WTC11 (cell line): Measurements from ENCODE around the gene SMAD5. TPM values are rescaled to one million over a fixed set of nuclear protein-coding genes. Genes with fewer than 3 reads are reported as not detected.

ENCODE experiments used
- ATAC-seq: fragments of 200-7000 bp; cut with Tn5 transposase; 2 replicates; pipeline ENCODE4 v1.10.0; 2021; ENCODE audit warnings: mild to moderate bottlenecking, moderate library complexity
- CTCF ChIA-PET: fragments of 300-600 bp; sonication (Branson Sonifier 250); formaldehyde crosslinking; loops from one replicate; lab custom pipeline; 2021; ENCODE audit warnings: antibody characterized with exemption; lab: Charles Lee
- POLR2A ChIA-PET: fragments of 350-600 bp; sonication (Branson Sonifier 250); formaldehyde crosslinking; loops from one replicate; lab custom pipeline; 2021; ENCODE audit warnings: antibody characterized with exemption; lab: Charles Lee
- DNase-seq: peaks from one replicate; pipeline ENCODE4 v3.0.0; 2021; ENCODE audit warnings: low spot score
- H3K27ac Mint-ChIP-seq: 2 replicates; pipeline ENCODE4 v1.8.0; 2021; ENCODE audit warnings: mixed read lengths
- H3K27me3 Mint-ChIP-seq: 2 replicates; pipeline ENCODE4 v1.8.0; 2021; ENCODE audit warnings: low read depth, mild to moderate bottlenecking, moderate library complexity, mixed read lengths
- H3K36me3 Mint-ChIP-seq: 2 replicates; pipeline ENCODE4 v1.8.0; 2021; ENCODE audit warnings: mixed read lengths
- H3K4me1 Mint-ChIP-seq: 2 replicates; pipeline ENCODE4 v1.8.0; 2022; ENCODE audit warnings: mixed read lengths
- H3K4me3 Mint-ChIP-seq: 2 replicates; pipeline ENCODE4 v1.8.0; 2021; ENCODE audit warnings: mild to moderate bottlenecking, moderate library complexity, mixed read lengths
- H3K9me3 Mint-ChIP-seq: 2 replicates; pipeline ENCODE4 v1.8.0; 2021; ENCODE audit warnings: mixed read lengths
- CREB1 ChIP-seq: sonication (generic); formaldehyde crosslinking; IDR thresholded peaks from 2 replicates; pipeline ENCODE4 v1.8.0; 2023; ENCODE audit warnings: mild to moderate bottlenecking, missing genetic modification reagents
- CREM ChIP-seq: sonication (generic); formaldehyde crosslinking; IDR thresholded peaks from 2 replicates; pipeline ENCODE4 v1.8.1; 2022; ENCODE audit warnings: mild to moderate bottlenecking, missing genetic modification reagents, moderate library complexity
- ESRRA ChIP-seq: sonication (generic); formaldehyde crosslinking; IDR thresholded peaks from 2 replicates; pipeline ENCODE4 v1.8.1; 2022; ENCODE audit warnings: mild to moderate bottlenecking, missing genetic modification reagents, borderline replicate concordance
- FOXK1 ChIP-seq: sonication (generic); formaldehyde crosslinking; IDR thresholded peaks from 2 replicates; pipeline ENCODE4 v1.8.0; 2022; ENCODE audit warnings: mild to moderate bottlenecking, moderate library complexity, missing genetic modification reagents
- IRF2 ChIP-seq: sonication (generic); formaldehyde crosslinking; IDR thresholded peaks from 2 replicates; pipeline ENCODE4 v1.8.0; 2022; ENCODE audit warnings: low read depth, missing genetic modification reagents, borderline replicate concordance
- PRRX2 ChIP-seq: fragments of 250-450 bp; sonication (Bioruptor Pico); IDR thresholded peaks from 2 replicates; pipeline ENCODE4 v1.8.0; 2021; ENCODE audit warnings: mild to moderate bottlenecking
- RORB ChIP-seq: fragments of 250-450 bp; sonication (Bioruptor Pico); IDR thresholded peaks from 2 replicates; pipeline ENCODE4 v1.9.0; 2021; ENCODE audit warnings: mild to moderate bottlenecking
- SMAD4 ChIP-seq: sonication (generic); formaldehyde crosslinking; IDR thresholded peaks from 2 replicates; pipeline ENCODE4 v1.8.0; 2022; ENCODE audit warnings: mild to moderate bottlenecking, missing genetic modification reagents
- total RNA-seq: library from RNA; stranded (reverse); gene quantifications from 3 replicates; pipeline ENCODE4 v1.2.3, GENCODE V29; 2021
- TF ChIP-seq, protein P1 (sequence below): sonication (generic); formaldehyde crosslinking; IDR thresholded peaks from 2 replicates; pipeline ENCODE4 v1.8.1; 2022; ENCODE audit warnings: low read depth, mild to moderate bottlenecking, moderate library complexity, missing genetic modification reagents, borderline replicate concordance
- TF ChIP-seq, protein P2 (sequence below): sonication (generic); formaldehyde crosslinking; IDR thresholded peaks from 2 replicates; pipeline ENCODE4 v1.8.1; 2023; ENCODE audit warnings: mild to moderate bottlenecking, missing genetic modification reagents
- TF ChIP-seq, protein P3 (sequence below): sonication (generic); formaldehyde crosslinking; IDR thresholded peaks from 2 replicates; pipeline ENCODE4 v1.8.0; 2022; ENCODE audit warnings: mild to moderate bottlenecking, missing genetic modification reagents
- TF ChIP-seq, protein P4 (sequence below): fragments of 250-450 bp; sonication (Bioruptor Pico); IDR thresholded peaks from 2 replicates; pipeline ENCODE4 v1.9.0; 2021; ENCODE audit warnings: mild to moderate bottlenecking
- TF ChIP-seq, protein P5 (sequence below): sonication (generic); formaldehyde crosslinking; IDR thresholded peaks from 2 replicates; pipeline ENCODE4 v1.8.1; 2023; ENCODE audit warnings: mild to moderate bottlenecking, missing genetic modification reagents, moderate library complexity

Gene SMAD5
- total RNA-seq, 1 experiment from 2014 or later = 65.2 TPM

DNA sequence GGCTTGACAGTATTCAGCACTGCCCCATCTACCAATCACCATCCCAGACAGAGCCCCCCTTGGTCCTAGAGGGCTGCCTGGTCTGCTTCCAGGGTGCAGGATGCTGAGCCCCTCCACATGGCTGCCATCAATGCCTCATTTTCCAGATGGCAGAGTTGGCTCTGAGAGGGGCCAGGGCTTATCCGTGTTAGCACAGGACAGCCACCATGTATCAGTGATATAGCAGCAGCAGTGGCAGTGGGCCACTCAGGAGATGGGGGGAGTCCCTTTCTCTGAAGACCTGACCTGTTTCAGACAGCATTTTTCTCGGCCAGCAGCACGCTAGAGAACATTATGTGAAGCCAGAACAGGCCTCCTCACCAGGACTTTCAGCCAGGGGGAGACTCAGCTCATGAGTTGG is 61.9 kb downstream of the SMAD5 start:
- DNase-seq (no peak), ATAC-seq (no peak)
- no peak for TF ChIP-seq SMAD4 (CRISPR knock-in tag)
- TF ChIP-seq, protein P1, sequence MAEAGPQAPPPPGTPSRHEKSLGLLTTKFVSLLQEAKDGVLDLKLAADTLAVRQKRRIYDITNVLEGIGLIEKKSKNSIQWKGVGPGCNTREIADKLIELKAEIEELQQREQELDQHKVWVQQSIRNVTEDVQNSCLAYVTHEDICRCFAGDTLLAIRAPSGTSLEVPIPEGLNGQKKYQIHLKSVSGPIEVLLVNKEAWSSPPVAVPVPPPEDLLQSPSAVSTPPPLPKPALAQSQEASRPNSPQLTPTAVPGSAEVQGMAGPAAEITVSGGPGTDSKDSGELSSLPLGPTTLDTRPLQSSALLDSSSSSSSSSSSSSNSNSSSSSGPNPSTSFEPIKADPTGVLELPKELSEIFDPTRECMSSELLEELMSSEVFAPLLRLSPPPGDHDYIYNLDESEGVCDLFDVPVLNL (CRISPR knock-in tag) = no peak
- H3K9me3 Mint-ChIP-seq = no peaks in the 10 kb centered on the region
- no peak overlapping the region for H3K4me3 Mint-ChIP-seq
- no peak overlapping the region for H3K27ac Mint-ChIP-seq
- H3K4me1 Mint-ChIP-seq = peaks cover 14% of the 10 kb centered on the region
- H3K27me3 Mint-ChIP-seq = peaks cover 99% of the 10 kb centered on the region
- H3K36me3 Mint-ChIP-seq = no peaks in the 10 kb centered on the region
- CTCF ChIA-PET = interaction anchor here (1.4 to 6.9 kb wide), 2 partner anchors 16 to 115 kb away, joined by 3 to 55 read pairs; no protein-coding TSS in a partner anchor
- POLR2A ChIA-PET = no interaction called here

DNA sequence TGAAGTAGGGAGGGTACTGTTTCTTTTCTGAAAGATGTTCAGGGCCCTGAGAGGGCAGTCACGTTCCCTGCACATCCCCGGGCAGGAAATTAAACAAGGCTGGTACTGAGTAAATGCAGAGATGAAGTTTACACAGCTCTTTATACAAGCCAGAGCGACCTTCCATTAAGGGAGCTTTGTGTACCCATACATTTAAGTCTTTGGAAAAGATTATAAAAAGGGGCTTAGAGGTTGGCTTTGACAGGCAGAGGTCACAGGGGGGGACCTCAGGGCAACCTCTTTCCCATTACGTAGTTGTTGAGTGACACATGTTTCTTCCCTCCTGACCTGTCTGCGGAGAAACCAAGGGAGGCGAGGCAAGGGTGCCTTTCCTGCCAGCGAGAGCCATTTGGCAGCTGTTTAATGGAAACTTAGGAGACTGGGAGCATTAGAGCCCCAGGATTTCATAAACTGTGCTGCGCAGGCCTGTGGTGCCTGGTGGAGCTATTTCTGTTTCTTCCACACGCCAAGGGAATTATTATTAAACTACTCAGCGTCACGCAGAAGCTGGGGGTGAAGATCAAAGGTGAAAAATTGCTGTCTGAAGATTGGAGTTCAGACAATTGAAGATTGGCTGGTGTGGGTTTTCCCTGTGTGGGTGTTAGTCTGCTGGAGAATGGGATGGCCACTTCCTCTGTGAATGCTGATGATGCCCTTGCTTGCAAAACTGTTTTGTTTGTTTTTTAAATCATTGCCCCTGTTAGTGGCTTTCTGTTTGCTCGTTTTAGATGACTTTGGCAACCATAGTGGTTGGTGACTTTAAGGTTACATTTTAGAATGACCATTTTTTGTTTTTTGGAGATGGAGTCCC is 63.6 kb downstream of the SMAD5 start:
- Mint-ChIP-seq H3K36me3 (no peaks in the 10 kb centered on the region), H3K27me3 (peaks cover 99% of the 10 kb centered on the region), H3K9me3 (no peaks in the 10 kb centered on the region), H3K27ac (no peak overlapping the region), H3K4me3 (no peak overlapping the region), H3K4me1 (peaks cover 13% of the 10 kb centered on the region)
- ATAC-seq (no peak), DNase-seq (no peak)
- POLR2A ChIA-PET = interaction anchor here (0.5 kb wide), 1 partner anchor 1292 kb away, joined by 5 read pairs; no protein-coding TSS in a partner anchor
- TF ChIP-seq CREB1 (CRISPR knock-in tag) = no peak
- TF ChIP-seq, protein P2, sequence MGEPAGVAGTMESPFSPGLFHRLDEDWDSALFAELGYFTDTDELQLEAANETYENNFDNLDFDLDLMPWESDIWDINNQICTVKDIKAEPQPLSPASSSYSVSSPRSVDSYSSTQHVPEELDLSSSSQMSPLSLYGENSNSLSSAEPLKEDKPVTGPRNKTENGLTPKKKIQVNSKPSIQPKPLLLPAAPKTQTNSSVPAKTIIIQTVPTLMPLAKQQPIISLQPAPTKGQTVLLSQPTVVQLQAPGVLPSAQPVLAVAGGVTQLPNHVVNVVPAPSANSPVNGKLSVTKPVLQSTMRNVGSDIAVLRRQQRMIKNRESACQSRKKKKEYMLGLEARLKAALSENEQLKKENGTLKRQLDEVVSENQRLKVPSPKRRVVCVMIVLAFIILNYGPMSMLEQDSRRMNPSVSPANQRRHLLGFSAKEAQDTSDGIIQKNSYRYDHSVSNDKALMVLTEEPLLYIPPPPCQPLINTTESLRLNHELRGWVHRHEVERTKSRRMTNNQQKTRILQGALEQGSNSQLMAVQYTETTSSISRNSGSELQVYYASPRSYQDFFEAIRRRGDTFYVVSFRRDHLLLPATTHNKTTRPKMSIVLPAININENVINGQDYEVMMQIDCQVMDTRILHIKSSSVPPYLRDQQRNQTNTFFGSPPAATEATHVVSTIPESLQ (CRISPR knock-in tag) = no peak
- TF ChIP-seq ESRRA = no peak
- TF ChIP-seq, protein P3, sequence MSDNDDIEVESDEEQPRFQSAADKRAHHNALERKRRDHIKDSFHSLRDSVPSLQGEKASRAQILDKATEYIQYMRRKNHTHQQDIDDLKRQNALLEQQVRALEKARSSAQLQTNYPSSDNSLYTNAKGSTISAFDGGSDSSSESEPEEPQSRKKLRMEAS (CRISPR knock-in tag) = no peak
- no peak for TF ChIP-seq CREM (CRISPR knock-in tag)
- no peak for TF ChIP-seq IRF2 (CRISPR knock-in tag)
- no peak for TF ChIP-seq RORB (CRISPR knock-in tag)
- TF ChIP-seq, protein P4, sequence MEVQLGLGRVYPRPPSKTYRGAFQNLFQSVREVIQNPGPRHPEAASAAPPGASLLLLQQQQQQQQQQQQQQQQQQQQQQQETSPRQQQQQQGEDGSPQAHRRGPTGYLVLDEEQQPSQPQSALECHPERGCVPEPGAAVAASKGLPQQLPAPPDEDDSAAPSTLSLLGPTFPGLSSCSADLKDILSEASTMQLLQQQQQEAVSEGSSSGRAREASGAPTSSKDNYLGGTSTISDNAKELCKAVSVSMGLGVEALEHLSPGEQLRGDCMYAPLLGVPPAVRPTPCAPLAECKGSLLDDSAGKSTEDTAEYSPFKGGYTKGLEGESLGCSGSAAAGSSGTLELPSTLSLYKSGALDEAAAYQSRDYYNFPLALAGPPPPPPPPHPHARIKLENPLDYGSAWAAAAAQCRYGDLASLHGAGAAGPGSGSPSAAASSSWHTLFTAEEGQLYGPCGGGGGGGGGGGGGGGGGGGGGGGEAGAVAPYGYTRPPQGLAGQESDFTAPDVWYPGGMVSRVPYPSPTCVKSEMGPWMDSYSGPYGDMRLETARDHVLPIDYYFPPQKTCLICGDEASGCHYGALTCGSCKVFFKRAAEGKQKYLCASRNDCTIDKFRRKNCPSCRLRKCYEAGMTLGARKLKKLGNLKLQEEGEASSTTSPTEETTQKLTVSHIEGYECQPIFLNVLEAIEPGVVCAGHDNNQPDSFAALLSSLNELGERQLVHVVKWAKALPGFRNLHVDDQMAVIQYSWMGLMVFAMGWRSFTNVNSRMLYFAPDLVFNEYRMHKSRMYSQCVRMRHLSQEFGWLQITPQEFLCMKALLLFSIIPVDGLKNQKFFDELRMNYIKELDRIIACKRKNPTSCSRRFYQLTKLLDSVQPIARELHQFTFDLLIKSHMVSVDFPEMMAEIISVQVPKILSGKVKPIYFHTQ (CRISPR knock-in tag) = no peak
- CTCF ChIA-PET = interaction anchor here (1.1 to 6.9 kb wide), 3 partner anchors 15 to 22 kb away, joined by 3 to 55 read pairs (median 4); no protein-coding TSS in a partner anchor

DNA sequence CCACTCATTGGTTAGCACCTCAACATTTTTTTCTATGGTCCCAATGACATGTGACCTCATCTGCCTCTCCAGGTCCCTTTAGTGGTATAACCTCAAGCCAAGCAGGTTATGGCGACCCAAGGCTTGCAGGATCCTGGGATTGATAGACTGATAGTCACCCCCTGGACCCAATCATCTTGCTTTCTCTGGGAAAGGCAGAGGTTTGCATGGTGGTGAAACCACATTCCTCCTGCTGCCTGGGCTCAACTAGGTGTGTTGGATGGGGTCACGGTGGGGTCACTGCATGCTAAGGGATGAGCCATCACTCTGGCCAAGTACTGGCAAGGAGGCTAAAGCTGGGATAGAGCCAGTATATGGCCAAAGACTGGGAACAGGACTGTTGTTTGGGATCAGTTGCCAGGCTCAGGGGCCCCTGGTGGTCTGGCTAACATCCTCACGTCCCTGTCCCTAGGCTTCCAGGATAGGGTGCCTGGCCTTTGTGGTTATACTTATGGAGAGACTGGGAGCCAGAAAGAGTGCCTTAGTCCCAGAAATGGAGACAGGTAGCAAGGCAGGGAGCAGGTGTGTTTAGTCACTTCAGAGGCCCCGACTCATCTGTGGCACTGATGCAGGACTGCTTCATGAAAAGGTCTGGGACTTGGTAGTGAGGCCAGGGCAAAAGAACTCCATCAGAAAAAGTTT is 65.0 kb downstream of the SMAD5 start:
- Mint-ChIP-seq H3K27ac (no peak overlapping the region), H3K36me3 (no peaks in the 10 kb centered on the region), H3K27me3 (peaks cover 100% of the 10 kb centered on the region), H3K4me1 (peaks cover 20% of the 10 kb centered on the region), H3K9me3 (no peaks in the 10 kb centered on the region)
- ChIA-PET POLR2A (no interaction called here), CTCF (interaction anchor here (1.1 kb wide), 1 partner anchor 15 kb away, joined by 4 read pairs; no protein-coding TSS in a partner anchor)
- ATAC-seq = no peak
- DNase-seq = no peak
- TF ChIP-seq PRRX2 (CRISPR knock-in tag) = no peak
- TF ChIP-seq, protein P5, sequence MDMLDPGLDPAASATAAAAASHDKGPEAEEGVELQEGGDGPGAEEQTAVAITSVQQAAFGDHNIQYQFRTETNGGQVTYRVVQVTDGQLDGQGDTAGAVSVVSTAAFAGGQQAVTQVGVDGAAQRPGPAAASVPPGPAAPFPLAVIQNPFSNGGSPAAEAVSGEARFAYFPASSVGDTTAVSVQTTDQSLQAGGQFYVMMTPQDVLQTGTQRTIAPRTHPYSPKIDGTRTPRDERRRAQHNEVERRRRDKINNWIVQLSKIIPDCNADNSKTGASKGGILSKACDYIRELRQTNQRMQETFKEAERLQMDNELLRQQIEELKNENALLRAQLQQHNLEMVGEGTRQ (CRISPR knock-in tag) = no peak
- no peak for TF ChIP-seq FOXK1 (CRISPR knock-in tag)
- TF ChIP-seq IRF2 (CRISPR knock-in tag) = no peak
- TF ChIP-seq, all 79 proteins: peak for 0
- H3K4me3 Mint-ChIP-seq = no peak overlapping the region
